Liver (tissue), 3 donors: ENCODE data around the gene PARD3.

Experiments used
- FOXA1 ChIP-seq: IDR thresholded peaks from 2 replicates; pipeline ENCODE4 v1.6.1; 2016; ENCODE audit warnings: antibody characterized with exemption
- JUND ChIP-seq, 2 donors: IDR thresholded peaks; 2 replicates each; pipeline ENCODE4 v1.6.1; 2016; ENCODE audit warnings: antibody characterized with exemption in 2 of 2
- NR2F2 ChIP-seq: IDR thresholded peaks from 2 replicates; pipeline ENCODE4 v1.6.1; 2016; ENCODE audit warnings: antibody characterized with exemption
- RAD21 ChIP-seq, 2 donors: IDR thresholded peaks; 2 replicates each; pipeline ENCODE4 v1.6.1; 2016; ENCODE audit warnings: antibody characterized with exemption in 2 of 2, mild to moderate bottlenecking in 2 of 2
- REST ChIP-seq: IDR thresholded peaks from 2 replicates; pipeline ENCODE4 v1.6.1; 2016; ENCODE audit warnings: antibody characterized with exemption, mild to moderate bottlenecking
- RXRA ChIP-seq, 2 donors: IDR thresholded peaks; 2 replicates each; pipeline ENCODE4 v1.6.1; 2017 to 2018; ENCODE audit warnings: antibody characterized with exemption in 2 of 2, mild to moderate bottlenecking in 1 of 2
- SP1 ChIP-seq: IDR thresholded peaks from 2 replicates; pipeline ENCODE4 v1.6.1; 2018; ENCODE audit warnings: antibody characterized with exemption, mild to moderate bottlenecking
- YY1 ChIP-seq: IDR thresholded peaks from 2 replicates; pipeline ENCODE4 v1.6.1; 2016; ENCODE audit warnings: antibody characterized with exemption, mild to moderate bottlenecking
- TF ChIP-seq, protein P1 (sequence below): fragments of 150-350 bp; IDR thresholded peaks from 2 replicates; pipeline ENCODE4 v1.5.1; 2017; ENCODE audit warnings: improper control_type of control experiment, low read depth, low read length; ENCODE audit not compliant: missing input control
- TF ChIP-seq, protein P2 (sequence below): IDR thresholded peaks from 2 replicates; pipeline ENCODE4 v1.6.1; 2016; ENCODE audit warnings: antibody characterized with exemption
- TF ChIP-seq, protein P3 (sequence below): IDR thresholded peaks from 2 replicates; pipeline ENCODE4 v1.6.1; 2016; ENCODE audit warnings: antibody characterized with exemption
- donor health status: healthy.
- donor health status: healthy.

GRCh38 chr10:34704526-34705184, 110.4 kb downstream of the PARD3 start:
- TF ChIP-seq REST, result no peak
- TF ChIP-seq, protein P1, sequence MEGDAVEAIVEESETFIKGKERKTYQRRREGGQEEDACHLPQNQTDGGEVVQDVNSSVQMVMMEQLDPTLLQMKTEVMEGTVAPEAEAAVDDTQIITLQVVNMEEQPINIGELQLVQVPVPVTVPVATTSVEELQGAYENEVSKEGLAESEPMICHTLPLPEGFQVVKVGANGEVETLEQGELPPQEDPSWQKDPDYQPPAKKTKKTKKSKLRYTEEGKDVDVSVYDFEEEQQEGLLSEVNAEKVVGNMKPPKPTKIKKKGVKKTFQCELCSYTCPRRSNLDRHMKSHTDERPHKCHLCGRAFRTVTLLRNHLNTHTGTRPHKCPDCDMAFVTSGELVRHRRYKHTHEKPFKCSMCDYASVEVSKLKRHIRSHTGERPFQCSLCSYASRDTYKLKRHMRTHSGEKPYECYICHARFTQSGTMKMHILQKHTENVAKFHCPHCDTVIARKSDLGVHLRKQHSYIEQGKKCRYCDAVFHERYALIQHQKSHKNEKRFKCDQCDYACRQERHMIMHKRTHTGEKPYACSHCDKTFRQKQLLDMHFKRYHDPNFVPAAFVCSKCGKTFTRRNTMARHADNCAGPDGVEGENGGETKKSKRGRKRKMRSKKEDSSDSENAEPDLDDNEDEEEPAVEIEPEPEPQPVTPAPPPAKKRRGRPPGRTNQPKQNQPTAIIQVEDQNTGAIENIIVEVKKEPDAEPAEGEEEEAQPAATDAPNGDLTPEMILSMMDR, result no peak
- TF ChIP-seq, protein P2, sequence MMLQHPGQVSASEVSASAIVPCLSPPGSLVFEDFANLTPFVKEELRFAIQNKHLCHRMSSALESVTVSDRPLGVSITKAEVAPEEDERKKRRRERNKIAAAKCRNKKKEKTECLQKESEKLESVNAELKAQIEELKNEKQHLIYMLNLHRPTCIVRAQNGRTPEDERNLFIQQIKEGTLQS, result no peak
- TF ChIP-seq NR2F2, result no peak
- no peak for TF ChIP-seq RXRA (IDR thresholded peaks at IDR 0.05)
- no peak for TF ChIP-seq RAD21 (IDR thresholded peaks at IDR 0.05)
- no peak for TF ChIP-seq JUND (IDR thresholded peaks at IDR 0.05)
- no peak for TF ChIP-seq YY1
- TF ChIP-seq SP1, result no peak
- TF ChIP-seq, protein P3, sequence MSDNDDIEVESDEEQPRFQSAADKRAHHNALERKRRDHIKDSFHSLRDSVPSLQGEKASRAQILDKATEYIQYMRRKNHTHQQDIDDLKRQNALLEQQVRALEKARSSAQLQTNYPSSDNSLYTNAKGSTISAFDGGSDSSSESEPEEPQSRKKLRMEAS, result no peak
- no peak for TF ChIP-seq FOXA1
